Measurements from ENCODE around the gene AQP11.

GRCh38 chr11:77654770-77655434, 65.1 kb downstream of the AQP11 start:
- no peak for TF ChIP-seq CTCF (conservative IDR thresholded peaks at IDR 0.05)
- TF ChIP-seq EZH2 (IDR thresholded peaks at IDR 0.05; ENCODE audit: low read depth) = no peak
